Loucy (cell line): Measurements from ENCODE around the gene FNDC8.

Experiments used
- CTCF ChIP-seq: fragments of 200-600 bp; sonication (generic); conservative IDR thresholded peaks from 2 replicates; pipeline ENCODE4 v1.5.1; 2014; ENCODE audit warnings: mild to moderate bottlenecking, antibody characterized with exemption, low read length
- EZH2phosphoT487 ChIP-seq: fragments of 200-600 bp; IDR thresholded peaks from 2 replicates; pipeline ENCODE4 v1.6.1; 2018; ENCODE audit warnings: antibody characterized with exemption, mild to moderate bottlenecking, moderate library complexity, borderline replicate concordance

GRCh38 chr17:35163886-35164285 is 42.5 kb downstream of the FNDC8 start:
- no peak for TF ChIP-seq CTCF
- TF ChIP-seq EZH2phosphoT487 = no peak
